ENCODE results near the gene ZNF418. TPM values are rescaled to one million over a fixed set of nuclear protein-coding genes. Genes with fewer than 3 reads are reported as not detected.
"Not testable (repeated sequence)": the region's sequence is repeated elsewhere in the genome, so short reads cannot be mapped to it uniquely, and the experiment has no call there.

Gene ZNF418
- total RNA-seq, 2 experiments from 2014 or later: 2.9 to 3.6 TPM

GRCh38 chr19:57887195-57887941 is 47.8 kb downstream of the ZNF418 start:
- no peak overlapping the region for H3K27ac Mint-ChIP-seq
- peak overlapping the region; percentile 86 for H3K4me3 Mint-ChIP-seq
- H3K27me3 Mint-ChIP-seq (ENCODE audit: low read depth): no peaks in the 10 kb centered on the region
- H3K9me3 Mint-ChIP-seq: peaks cover 45% of the 10 kb centered on the region
- intact Hi-C loops (cut with micrococcal nuclease): no loop called here
- peaks cover 70% of the 10 kb centered on the region for H3K36me3 Mint-ChIP-seq (ENCODE audit: low read depth)
- CTCF ChIA-PET: interaction anchor here (0.6 to 1.4 kb wide), 2 partner anchors 28 to 209 kb away, joined by 3 to 4 read pairs; partner anchors contain the start of gene ZNF417
- DNase-seq: no peak
- H3K4me1 Mint-ChIP-seq (ENCODE audit: low read depth): peaks cover 21% of the 10 kb centered on the region

- Mint-ChIP-seq H3K4me3 (no peak overlapping the region), H3K27me3 (ENCODE audit: low read depth) (no peaks in the 10 kb centered on the region), H3K9me3 (peaks cover 41% of the 10 kb centered on the region), H3K27ac (no peak overlapping the region), H3K4me1 (ENCODE audit: low read depth) (peaks cover 21% of the 10 kb centered on the region), H3K36me3 (ENCODE audit: low read depth) (peaks cover 67% of the 10 kb centered on the region)
- no peak for DNase-seq
- intact Hi-C loops (cut with micrococcal nuclease): no loop called here
- CTCF ChIA-PET: no interaction called here
These were observed 49.2 kb downstream of the ZNF418 start for GRCh38 chr19:57886046-57886445.

GRCh38 chr19:57873883-57874799 is 61.1 kb downstream of the ZNF418 start:
- intact Hi-C loops (cut with micrococcal nuclease); H3K27ac Mint-ChIP-seq; H3K4me3 Mint-ChIP-seq; CTCF ChIA-PET; H3K4me1 Mint-ChIP-seq (ENCODE audit: low read depth); H3K27me3 Mint-ChIP-seq (ENCODE audit: low read depth); DNase-seq: not testable (repeated sequence)
- H3K36me3 Mint-ChIP-seq (ENCODE audit: low read depth): peaks cover 81% of the 10 kb centered on the region
- H3K9me3 Mint-ChIP-seq: peaks cover 72% of the 10 kb centered on the region

GRCh38 chr19:57872450-57872849 is 62.8 kb downstream of the ZNF418 start:
- H3K27me3 Mint-ChIP-seq (ENCODE audit: low read depth): no peaks in the 10 kb centered on the region
- CTCF ChIA-PET: no interaction called here
- no peak overlapping the region for H3K27ac Mint-ChIP-seq
- H3K36me3 Mint-ChIP-seq (ENCODE audit: low read depth): peaks cover 84% of the 10 kb centered on the region
- no peak for DNase-seq
- peaks cover 73% of the 10 kb centered on the region for H3K9me3 Mint-ChIP-seq
- H3K4me1 Mint-ChIP-seq (ENCODE audit: low read depth): no peaks in the 10 kb centered on the region
- intact Hi-C loops (cut with micrococcal nuclease): no loop called here
- no peak overlapping the region for H3K4me3 Mint-ChIP-seq

Other genes starting within 250 kb of the ZNF418 start
- gene ZNF154, start 226.2 kb downstream of the ZNF418 start, total RNA-seq: under 1 TPM; 0.64 to 0.69 TPM
- 1 to 10 TPM; 7.1 to 7.2 TPM for gene ZNF671, start 207.8 kb downstream of the ZNF418 start, total RNA-seq
- 10 to 100 TPM in 1 of 2 experiments, 1 to 10 TPM in 1; 9.4 to 10.3 TPM for gene ZNF776, start 188.6 kb downstream of the ZNF418 start, total RNA-seq
- gene ZNF586, start 165.7 kb downstream of the ZNF418 start, total RNA-seq: 10 to 100 TPM; 14.5 to 14.9 TPM
- 1 to 10 TPM; 3.9 to 4.4 TPM for gene ZNF552, start 120.5 kb downstream of the ZNF418 start, total RNA-seq
- gene ZNF587B, start 105.1 kb downstream of the ZNF418 start, total RNA-seq: 1 to 10 TPM; 8.7 to 9.2 TPM
- gene ZNF587, start 85.5 kb downstream of the ZNF418 start, total RNA-seq: 10 to 100 TPM; 17.5 to 20.2 TPM
- 10 to 100 TPM; 12.7 to 13.3 TPM for gene ZNF814, start 46.4 kb downstream of the ZNF418 start, total RNA-seq
- 1 to 10 TPM; 7.8 to 8.3 TPM for gene ZNF417, start 18.8 kb downstream of the ZNF418 start, total RNA-seq
- gene ZNF256, start 12.3 kb upstream of the ZNF418 start, total RNA-seq: 1 to 10 TPM; 4.4 to 4.7 TPM
- gene C19orf18, start 39.1 kb upstream of the ZNF418 start, total RNA-seq: under 1 TPM in 1 of 2 experiments, not detected in 1; 0.31 TPM
- 1 to 10 TPM; 4.5 to 4.7 TPM for gene ZNF606, start 67.4 kb upstream of the ZNF418 start, total RNA-seq
- not detected for gene ZSCAN1, start 98.6 kb upstream of the ZNF418 start, total RNA-seq
- gene ZNF135, start 123.9 kb upstream of the ZNF418 start, total RNA-seq: under 1 TPM; 0.54 to 0.62 TPM
- gene ZSCAN18, start 162.8 kb upstream of the ZNF418 start, total RNA-seq: 10 to 100 TPM; 25.7 to 26.1 TPM
- gene ZNF329, start 215.4 kb upstream of the ZNF418 start, total RNA-seq: 1 to 10 TPM; 4.3 to 4.8 TPM
- 10 to 100 TPM; 14.6 to 16.9 TPM for gene ZNF274, start 247.7 kb upstream of the ZNF418 start, total RNA-seq